ENCODE data around the gene TMEM238L.

GRCh38 chr17:10771148-10771547 lies 32.8 kb downstream of the TMEM238L start:
- TF ChIP-seq, protein P1, sequence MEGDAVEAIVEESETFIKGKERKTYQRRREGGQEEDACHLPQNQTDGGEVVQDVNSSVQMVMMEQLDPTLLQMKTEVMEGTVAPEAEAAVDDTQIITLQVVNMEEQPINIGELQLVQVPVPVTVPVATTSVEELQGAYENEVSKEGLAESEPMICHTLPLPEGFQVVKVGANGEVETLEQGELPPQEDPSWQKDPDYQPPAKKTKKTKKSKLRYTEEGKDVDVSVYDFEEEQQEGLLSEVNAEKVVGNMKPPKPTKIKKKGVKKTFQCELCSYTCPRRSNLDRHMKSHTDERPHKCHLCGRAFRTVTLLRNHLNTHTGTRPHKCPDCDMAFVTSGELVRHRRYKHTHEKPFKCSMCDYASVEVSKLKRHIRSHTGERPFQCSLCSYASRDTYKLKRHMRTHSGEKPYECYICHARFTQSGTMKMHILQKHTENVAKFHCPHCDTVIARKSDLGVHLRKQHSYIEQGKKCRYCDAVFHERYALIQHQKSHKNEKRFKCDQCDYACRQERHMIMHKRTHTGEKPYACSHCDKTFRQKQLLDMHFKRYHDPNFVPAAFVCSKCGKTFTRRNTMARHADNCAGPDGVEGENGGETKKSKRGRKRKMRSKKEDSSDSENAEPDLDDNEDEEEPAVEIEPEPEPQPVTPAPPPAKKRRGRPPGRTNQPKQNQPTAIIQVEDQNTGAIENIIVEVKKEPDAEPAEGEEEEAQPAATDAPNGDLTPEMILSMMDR (IDR thresholded peaks at IDR 0.05), result no peak
- TF ChIP-seq EZH2 (IDR thresholded peaks at IDR 0.05), result no peak

Measured in neural progenitor cell (in vitro differentiated cells).